Measurements from ENCODE around the gene ESD.

GRCh38 chr13:46747031-46747820, 49.7 kb downstream of the ESD start:
- TF ChIP-seq REST (IDR thresholded peaks at IDR 0.05; ENCODE audit: unreplicated experiment) (no peak), CTCF (conservative IDR thresholded peaks at IDR 0.05; ENCODE audit: low read depth in 2 of 2) (no peak), EZH2 (IDR thresholded peaks at IDR 0.05; ENCODE audit: low read depth, unreplicated experiment) (no peak), EZH2phosphoT487 (IDR thresholded peaks at IDR 0.05; ENCODE audit: unreplicated experiment) (no peak), POLR2AphosphoS5 (IDR thresholded peaks at IDR 0.05; ENCODE audit: low read depth) (no peak), CREB1 (CRISPR knock-in tag; IDR thresholded peaks at IDR 0.05; ENCODE audit: low read depth) (no peak), ZNF331 (CRISPR knock-in tag; IDR thresholded peaks at IDR 0.05; ENCODE audit: low read depth) (no peak), STAT1 (IDR thresholded peaks at IDR 0.05; ENCODE audit: unreplicated experiment) (no peak), JUNB (IDR thresholded peaks at IDR 0.05; ENCODE audit: unreplicated experiment) (no peak), ZNF114 (CRISPR knock-in tag; IDR thresholded peaks at IDR 0.05) (no peak), NANOG (IDR thresholded peaks at IDR 0.05; ENCODE audit: borderline replicate concordance) (no peak), ZNF462 (CRISPR knock-in tag; IDR thresholded peaks at IDR 0.05) (no peak), ETS1 (IDR thresholded peaks at IDR 0.05) (no peak)
